Astrocyte (in vitro differentiated cells and primary cell): ENCODE data around the gene AKAP13. TPM values are rescaled to one million over a fixed set of nuclear protein-coding genes. Genes with fewer than 3 reads are reported as not detected.
A peak's percentile ranks its signal among the peaks of the same experiment; 100 is the strongest.

Experiments used
- DNase-seq: peaks from one replicate; pipeline ENCODE4 v3.0.0-alpha.2; 2010; ENCODE audit warnings: low read depth
- FAIRE-seq: peaks from 2 replicates; lab custom pipeline; 2011; peaks lifted over from hg19 to GRCh38; lab: Jason Lieb, UNC
- H2AFZ ChIP-seq: 2 replicates; pipeline ENCODE4 v1.6.0; 2012; ENCODE audit warnings: low read depth, low read length, inconsistent platforms
- H3K27ac ChIP-seq: 2 replicates; pipeline ENCODE4 v1.5.1; 2011; ENCODE audit warnings: low read depth, low read length, inconsistent platforms
- H3K27me3 ChIP-seq: 2 replicates; pipeline ENCODE4 v1.6.0; 2011; ENCODE audit warnings: low read length, inconsistent platforms; ENCODE audit not compliant: insufficient read depth
- H3K36me3 ChIP-seq: 2 replicates; pipeline ENCODE4 v1.5.1; 2011; ENCODE audit warnings: low read length, inconsistent platforms; ENCODE audit not compliant: insufficient read depth
- H3K4me1 ChIP-seq: 2 replicates; pipeline ENCODE4 v1.5.1; 2011; ENCODE audit warnings: low read length, inconsistent platforms; ENCODE audit not compliant: insufficient read depth
- H3K4me2 ChIP-seq: 2 replicates; pipeline ENCODE4 v1.6.0; 2012; ENCODE audit warnings: low read length, inconsistent platforms
- H3K4me3 ChIP-seq: 2 replicates; pipeline ENCODE4 v1.5.1; 2011; ENCODE audit warnings: low read depth, mild to moderate bottlenecking, low read length, inconsistent platforms; ENCODE audit not compliant: insufficient read depth
- H3K79me2 ChIP-seq: 2 replicates; pipeline ENCODE4 v1.6.0; 2012; ENCODE audit warnings: mild to moderate bottlenecking, low read length, inconsistent platforms; ENCODE audit not compliant: insufficient read depth
- H3K9ac ChIP-seq: 2 replicates; pipeline ENCODE4 v1.6.0; 2012; ENCODE audit warnings: mild to moderate bottlenecking, low read length, inconsistent platforms
- H3K9me3 ChIP-seq: 2 replicates; pipeline ENCODE4 v1.5.1; 2012; ENCODE audit warnings: low read depth, mild to moderate bottlenecking, low read length, inconsistent platforms; ENCODE audit not compliant: insufficient read depth
- H4K20me1 ChIP-seq: 2 replicates; pipeline ENCODE4 v1.6.0; 2012; ENCODE audit warnings: low read length, inconsistent platforms; ENCODE audit not compliant: insufficient read depth
- H3K27ac Mint-ChIP-seq: one replicate; pipeline ENCODE4 v1.8.0; 2021; ENCODE audit warnings: mild to moderate bottlenecking, mixed read lengths; ENCODE audit not compliant: unreplicated experiment
- H3K27me3 Mint-ChIP-seq: one replicate; pipeline ENCODE4 v1.8.0; 2021; ENCODE audit warnings: low read depth, mixed read lengths; ENCODE audit not compliant: unreplicated experiment
- H3K36me3 Mint-ChIP-seq: one replicate; pipeline ENCODE4 v1.8.0; 2021; ENCODE audit warnings: low read depth, mixed read lengths; ENCODE audit not compliant: unreplicated experiment
- H3K4me1 Mint-ChIP-seq: one replicate; pipeline ENCODE4 v1.8.0; 2021; ENCODE audit warnings: low read depth, mixed read lengths; ENCODE audit not compliant: unreplicated experiment
- H3K4me3 Mint-ChIP-seq: one replicate; pipeline ENCODE4 v1.8.0; 2021; ENCODE audit warnings: mild to moderate bottlenecking, moderate library complexity, mixed read lengths; ENCODE audit not compliant: unreplicated experiment
- H3K9me3 Mint-ChIP-seq: one replicate; pipeline ENCODE4 v1.8.0; 2021; ENCODE audit warnings: mild to moderate bottlenecking, mixed read lengths; ENCODE audit not compliant: unreplicated experiment
- EZH2 ChIP-seq: IDR thresholded peaks from 2 replicates; pipeline ENCODE4 v1.6.1; 2012; ENCODE audit warnings: mild to moderate bottlenecking, low read length, inconsistent platforms; ENCODE audit not compliant: insufficient read depth
- total RNA-seq: library from RNA; stranded (reverse); gene quantifications from 2 replicates; pipeline ENCODE4 v1.2.1, GENCODE V29; 2021
- TF ChIP-seq, protein P1 (sequence below): IDR thresholded peaks from 2 replicates; pipeline ENCODE4 v1.5.1; 2011; ENCODE audit warnings: low read depth, mild to moderate bottlenecking, inconsistent platforms, low read length, moderate library complexity; ENCODE audit not compliant: insufficient read depth

Gene AKAP13
- total RNA-seq, 1 donor from 2014 or later = 98.2 TPM

DNA sequence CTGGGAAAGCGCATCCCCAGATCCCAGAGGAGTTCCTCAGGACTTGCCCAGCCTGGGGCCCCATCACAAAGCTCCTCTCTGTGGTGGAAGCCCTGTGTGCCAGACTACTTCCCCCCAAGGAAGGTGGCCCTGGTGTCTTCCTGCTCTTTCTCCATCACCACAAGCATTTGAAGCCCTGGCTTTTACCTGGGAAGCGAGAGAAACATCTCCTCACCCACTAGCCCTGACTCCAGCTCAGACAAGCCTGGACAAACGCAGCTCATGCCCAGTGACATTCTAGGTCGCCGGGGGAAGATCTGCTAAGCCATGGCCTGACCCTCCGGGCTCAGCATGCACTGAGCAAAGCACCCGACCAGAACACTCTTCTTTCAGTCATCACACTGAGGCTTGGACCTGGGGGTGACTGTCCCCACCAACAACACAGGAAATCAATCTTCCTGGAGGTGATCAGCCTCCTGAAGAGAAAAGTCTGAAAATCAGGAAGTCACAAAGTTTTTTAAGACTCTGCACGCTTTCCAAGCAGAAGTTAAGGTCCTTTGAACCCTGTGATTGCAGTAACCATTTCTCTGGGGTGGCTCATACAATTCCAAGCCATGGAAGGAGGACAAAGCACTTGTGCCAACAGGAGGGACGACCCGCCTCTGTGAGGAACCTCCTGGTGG, 373.5 kb downstream of the AKAP13 start:
- FAIRE-seq (no peak), DNase-seq (no peak)
- H3K27me3 ChIP-seq = no peaks in the 10 kb centered on the region
- Mint-ChIP-seq H3K4me3 (no peak overlapping the region), H3K27me3 (no peaks in the 10 kb centered on the region), H3K36me3 (peaks cover 9% of the 10 kb centered on the region), H3K9me3 (no peaks in the 10 kb centered on the region), H3K4me1 (peaks cover 25% of the 10 kb centered on the region), H3K27ac (peak overlapping the region; percentile 34)
- TF ChIP-seq, protein P1, sequence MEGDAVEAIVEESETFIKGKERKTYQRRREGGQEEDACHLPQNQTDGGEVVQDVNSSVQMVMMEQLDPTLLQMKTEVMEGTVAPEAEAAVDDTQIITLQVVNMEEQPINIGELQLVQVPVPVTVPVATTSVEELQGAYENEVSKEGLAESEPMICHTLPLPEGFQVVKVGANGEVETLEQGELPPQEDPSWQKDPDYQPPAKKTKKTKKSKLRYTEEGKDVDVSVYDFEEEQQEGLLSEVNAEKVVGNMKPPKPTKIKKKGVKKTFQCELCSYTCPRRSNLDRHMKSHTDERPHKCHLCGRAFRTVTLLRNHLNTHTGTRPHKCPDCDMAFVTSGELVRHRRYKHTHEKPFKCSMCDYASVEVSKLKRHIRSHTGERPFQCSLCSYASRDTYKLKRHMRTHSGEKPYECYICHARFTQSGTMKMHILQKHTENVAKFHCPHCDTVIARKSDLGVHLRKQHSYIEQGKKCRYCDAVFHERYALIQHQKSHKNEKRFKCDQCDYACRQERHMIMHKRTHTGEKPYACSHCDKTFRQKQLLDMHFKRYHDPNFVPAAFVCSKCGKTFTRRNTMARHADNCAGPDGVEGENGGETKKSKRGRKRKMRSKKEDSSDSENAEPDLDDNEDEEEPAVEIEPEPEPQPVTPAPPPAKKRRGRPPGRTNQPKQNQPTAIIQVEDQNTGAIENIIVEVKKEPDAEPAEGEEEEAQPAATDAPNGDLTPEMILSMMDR = no peak
- TF ChIP-seq EZH2 = no peak
- no peak overlapping the region for H3K27ac ChIP-seq
- no peak overlapping the region for H3K4me2 ChIP-seq
- H3K79me2 ChIP-seq = no peaks in the 10 kb centered on the region
- no peak overlapping the region for H3K4me3 ChIP-seq
- no peaks in the 10 kb centered on the region for H3K9me3 ChIP-seq
- no peak overlapping the region for H3K9ac ChIP-seq
- H2AFZ ChIP-seq = no peak overlapping the region
- peaks cover 11% of the 10 kb centered on the region for H4K20me1 ChIP-seq
- peaks cover 20% of the 10 kb centered on the region for H3K4me1 ChIP-seq
- no peaks in the 10 kb centered on the region for H3K36me3 ChIP-seq

DNA sequence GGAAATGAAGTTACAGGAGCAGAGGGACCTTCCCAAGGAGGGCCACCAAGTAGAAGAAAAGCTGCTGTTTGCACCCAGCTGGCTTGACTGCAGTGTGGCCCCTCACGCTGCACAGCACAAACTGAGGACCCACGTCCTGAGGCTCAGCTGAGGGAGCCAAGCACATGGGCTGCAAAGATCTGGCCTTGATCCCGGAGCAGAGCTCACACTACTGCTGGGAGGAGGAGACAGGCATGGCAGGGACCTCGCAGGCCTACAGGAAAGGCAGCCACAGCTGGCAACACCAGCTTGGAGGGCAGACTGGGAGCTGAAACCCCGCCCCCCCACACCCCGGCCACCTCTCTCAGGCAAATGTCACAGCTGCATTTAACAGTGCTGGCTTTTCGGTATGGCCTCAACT, 374.6 kb downstream of the AKAP13 start:
- peaks cover 5% of the 10 kb centered on the region for H4K20me1 ChIP-seq
- no peaks in the 10 kb centered on the region for H3K79me2 ChIP-seq
- H3K4me3 ChIP-seq = no peak overlapping the region
- H3K36me3 Mint-ChIP-seq = peaks cover 8% of the 10 kb centered on the region
- no peak overlapping the region for H3K4me2 ChIP-seq
- no peaks in the 10 kb centered on the region for H3K36me3 ChIP-seq
- no peak for TF ChIP-seq EZH2
- TF ChIP-seq, protein P1 = no peak
- no peak overlapping the region for H3K4me3 Mint-ChIP-seq
- no peak for FAIRE-seq
- no peaks in the 10 kb centered on the region for H3K27me3 ChIP-seq
- H3K27ac Mint-ChIP-seq = no peak overlapping the region
- H3K27ac ChIP-seq = no peak overlapping the region
- no peak for DNase-seq
- no peak overlapping the region for H3K9ac ChIP-seq
- peaks cover 21% of the 10 kb centered on the region for H3K4me1 Mint-ChIP-seq
- no peak overlapping the region for H2AFZ ChIP-seq
- H3K4me1 ChIP-seq = peaks cover 20% of the 10 kb centered on the region
- H3K9me3 ChIP-seq = no peaks in the 10 kb centered on the region
- H3K27me3 Mint-ChIP-seq = no peaks in the 10 kb centered on the region
- no peaks in the 10 kb centered on the region for H3K9me3 Mint-ChIP-seq

DNA sequence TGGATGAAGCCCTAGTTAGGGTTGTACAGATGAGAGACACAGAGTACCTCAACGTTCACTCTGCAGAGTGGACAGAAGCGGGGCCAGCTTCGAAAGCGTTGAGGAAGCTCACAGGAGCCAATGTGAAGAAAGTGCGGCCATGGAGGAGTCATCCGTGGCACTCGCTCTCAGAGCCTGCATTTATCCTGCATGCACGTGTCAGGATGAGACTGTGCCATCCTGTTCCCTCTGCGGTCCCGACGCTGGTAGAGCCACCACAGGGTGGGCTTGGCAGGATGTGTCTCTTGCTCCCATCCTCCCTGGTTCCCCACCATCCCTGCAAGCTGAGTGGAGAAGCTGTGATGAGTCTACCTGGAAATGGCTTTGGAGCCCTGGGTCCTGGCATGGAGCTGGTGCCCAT, 375.1 kb downstream of the AKAP13 start:
- Histone ChIP-seq H3K4me3 (no peak overlapping the region), H3K4me1 (peaks cover 17% of the 10 kb centered on the region), H3K36me3 (no peaks in the 10 kb centered on the region), H3K27ac (no peak overlapping the region), H3K9ac (no peak overlapping the region), H2AFZ (no peak overlapping the region), H3K4me2 (no peak overlapping the region), H3K9me3 (no peaks in the 10 kb centered on the region), H4K20me1 (peaks cover 6% of the 10 kb centered on the region), H3K27me3 (no peaks in the 10 kb centered on the region), H3K79me2 (no peaks in the 10 kb centered on the region)
- DNase-seq (no peak), FAIRE-seq (no peak)
- Mint-ChIP-seq H3K36me3 (peaks cover 6% of the 10 kb centered on the region), H3K27me3 (no peaks in the 10 kb centered on the region), H3K9me3 (no peaks in the 10 kb centered on the region), H3K4me1 (peaks cover 19% of the 10 kb centered on the region), H3K4me3 (no peak overlapping the region), H3K27ac (no peak overlapping the region)
- no peak for TF ChIP-seq EZH2
- TF ChIP-seq, protein P1 = no peak
